AG09319 (cell line): ENCODE data around the gene EML2.
"Not testable (repeated sequence)": the region's sequence is repeated elsewhere in the genome, so short reads cannot be mapped to it uniquely, and the experiment has no call there.

ENCODE experiments used
- DNase-seq: peaks from one replicate; pipeline ENCODE4 v3.0.0-alpha.2; 2010; ENCODE audit warnings: low read depth; ENCODE audit errors: extremely low read depth
- TF ChIP-seq, protein P1 (sequence below): IDR thresholded peaks from 2 replicates; pipeline ENCODE4 v1.5.1; 2011; ENCODE audit warnings: low read depth, mild to moderate bottlenecking, inconsistent platforms, low read length, moderate library complexity

EML2 gene

DNA sequence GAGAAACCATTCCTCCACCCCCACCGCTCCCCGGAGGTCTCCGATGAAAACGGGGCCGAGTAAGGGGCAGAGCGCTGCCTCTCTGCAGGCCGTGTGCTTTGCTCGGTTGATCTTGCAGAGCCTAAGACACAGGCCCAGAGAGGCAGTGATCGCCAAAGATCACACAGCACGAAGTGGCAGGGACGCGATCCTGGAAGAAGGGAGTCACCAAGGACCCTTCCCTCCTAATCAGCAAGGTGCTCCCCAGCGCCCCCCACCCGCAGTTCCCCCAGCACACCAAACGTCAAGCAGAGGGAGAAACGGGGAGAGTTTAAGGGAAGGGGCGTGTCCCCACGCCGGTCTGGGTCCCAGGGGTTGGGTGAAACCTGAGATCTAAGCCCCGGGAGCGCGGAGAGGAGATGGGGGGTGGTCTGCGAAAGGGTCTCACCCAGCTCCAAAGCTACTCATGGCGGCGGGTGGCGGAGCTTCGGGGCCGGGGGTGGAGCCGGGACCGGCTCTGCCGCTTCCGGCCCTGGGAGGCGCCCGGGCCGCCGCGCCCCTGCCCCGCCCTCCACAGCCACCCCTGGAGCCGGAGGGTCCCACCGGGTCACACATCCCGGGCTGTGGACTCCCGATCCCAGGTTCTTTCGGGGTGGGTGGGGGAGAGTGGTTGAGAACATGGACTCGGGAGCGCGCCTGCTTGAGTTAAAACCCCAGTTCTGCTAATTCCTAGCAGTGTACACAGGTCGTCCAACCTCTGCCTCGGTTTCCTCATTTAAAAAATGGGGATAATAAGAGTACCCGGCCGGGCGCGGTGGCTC, at the start of gene EML2:
TSS of gene EML2 (minus strand) at position 468 of the 800 bp plus-strand sequence. CDS start at position 447, 21 bp downstream.
- DNase-seq, result no peak
- TF ChIP-seq, protein P1, sequence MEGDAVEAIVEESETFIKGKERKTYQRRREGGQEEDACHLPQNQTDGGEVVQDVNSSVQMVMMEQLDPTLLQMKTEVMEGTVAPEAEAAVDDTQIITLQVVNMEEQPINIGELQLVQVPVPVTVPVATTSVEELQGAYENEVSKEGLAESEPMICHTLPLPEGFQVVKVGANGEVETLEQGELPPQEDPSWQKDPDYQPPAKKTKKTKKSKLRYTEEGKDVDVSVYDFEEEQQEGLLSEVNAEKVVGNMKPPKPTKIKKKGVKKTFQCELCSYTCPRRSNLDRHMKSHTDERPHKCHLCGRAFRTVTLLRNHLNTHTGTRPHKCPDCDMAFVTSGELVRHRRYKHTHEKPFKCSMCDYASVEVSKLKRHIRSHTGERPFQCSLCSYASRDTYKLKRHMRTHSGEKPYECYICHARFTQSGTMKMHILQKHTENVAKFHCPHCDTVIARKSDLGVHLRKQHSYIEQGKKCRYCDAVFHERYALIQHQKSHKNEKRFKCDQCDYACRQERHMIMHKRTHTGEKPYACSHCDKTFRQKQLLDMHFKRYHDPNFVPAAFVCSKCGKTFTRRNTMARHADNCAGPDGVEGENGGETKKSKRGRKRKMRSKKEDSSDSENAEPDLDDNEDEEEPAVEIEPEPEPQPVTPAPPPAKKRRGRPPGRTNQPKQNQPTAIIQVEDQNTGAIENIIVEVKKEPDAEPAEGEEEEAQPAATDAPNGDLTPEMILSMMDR, result peak; percentile 41

- no peak for DNase-seq
- TF ChIP-seq, protein P1, result no peak
Observed at GRCh38 chr19:45687599-45687998, 48.4 kb upstream of the EML2 start.

DNA sequence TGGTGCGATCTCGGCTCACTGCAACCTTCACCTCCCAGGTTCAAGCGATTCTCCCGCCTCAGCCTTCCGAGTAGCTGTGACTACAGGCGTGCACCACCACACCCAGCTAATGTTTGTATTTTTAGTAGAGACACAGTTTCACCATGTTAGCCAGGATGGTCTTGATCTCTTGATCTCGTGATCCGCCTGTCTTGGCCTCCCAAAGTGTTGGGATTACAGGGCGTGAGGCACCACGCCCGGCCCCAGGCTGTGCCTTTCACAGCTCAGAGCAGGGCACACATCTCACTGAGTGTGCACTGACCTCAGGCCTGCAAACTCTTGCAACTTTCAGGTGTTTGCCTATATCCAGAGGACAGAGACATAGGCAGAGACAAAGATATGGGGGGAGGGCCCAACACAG, 45.8 kb upstream of the EML2 start:
- DNase-seq, result not testable (repeated sequence)

GRCh38 chr19:45682908-45683307, 43.7 kb upstream of the EML2 start:
- TF ChIP-seq, protein P1, result no peak
- no peak for DNase-seq

DNA sequence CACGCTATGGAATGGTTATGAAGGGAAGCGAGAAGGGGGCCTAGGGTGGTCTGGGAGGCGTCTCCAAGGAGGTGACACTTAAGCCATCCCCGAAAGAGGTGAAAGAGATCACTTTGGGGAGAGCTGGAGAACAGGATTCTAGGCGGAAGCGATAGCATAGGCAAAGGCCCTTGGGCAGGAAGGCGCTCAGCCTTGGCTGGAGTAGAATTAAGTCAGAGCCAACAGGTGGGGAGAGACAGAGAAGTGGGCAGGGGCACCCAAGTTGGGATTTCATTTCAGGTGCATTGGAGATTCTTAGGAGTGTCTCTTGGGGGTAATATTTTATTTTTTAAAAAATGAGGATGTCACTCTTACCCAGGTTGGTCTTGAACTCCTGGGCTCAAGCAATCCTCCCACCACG, 42.9 kb upstream of the EML2 start:
- no peak for DNase-seq
- TF ChIP-seq, protein P1, result no peak

- no peak for DNase-seq
- TF ChIP-seq, protein P1, result peak; percentile 79
Observed at GRCh38 chr19:45681391-45682015, 42.3 kb upstream of the EML2 start.

DNA sequence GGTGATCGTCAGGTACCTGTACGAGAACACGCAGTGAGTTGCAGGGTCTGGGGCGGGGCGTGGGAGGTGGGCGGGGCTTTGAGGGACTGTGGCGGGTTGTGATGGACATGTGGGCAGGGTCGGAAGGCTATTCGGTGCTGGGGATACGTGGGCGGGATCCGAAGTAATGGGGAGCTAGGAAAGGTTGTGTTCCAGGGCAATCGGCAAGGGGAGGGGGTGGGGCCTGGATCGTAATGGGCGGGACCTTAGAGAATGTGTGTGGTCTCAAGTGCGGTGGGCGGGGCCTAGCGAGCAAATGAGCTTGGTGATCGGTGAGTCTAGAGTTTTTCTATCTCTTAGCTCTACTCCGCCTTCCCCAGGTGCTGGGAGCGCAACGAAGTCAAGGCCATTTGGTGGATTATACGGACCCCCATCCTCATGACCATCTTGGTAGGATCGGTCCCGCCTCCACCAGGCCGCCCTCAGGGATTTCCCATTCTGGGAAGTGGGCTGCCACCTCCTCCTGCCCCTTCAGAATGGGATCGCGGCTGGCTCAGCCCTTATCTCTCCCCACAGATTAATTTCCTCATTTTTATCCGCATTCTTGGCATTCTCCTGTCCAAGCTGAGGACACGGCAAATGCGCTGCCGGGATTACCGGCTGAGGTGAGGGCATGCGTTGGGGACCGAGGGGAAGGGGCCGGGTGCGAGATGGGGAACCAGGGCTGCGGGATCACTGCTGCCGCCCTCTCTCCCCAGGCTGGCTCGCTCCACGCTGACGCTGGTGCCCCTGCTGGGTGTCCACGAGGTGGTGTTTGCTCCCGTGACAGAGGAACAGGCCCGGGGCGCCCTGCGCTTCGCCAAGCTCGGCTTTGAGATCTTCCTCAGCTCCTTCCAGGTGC, 38.4 kb upstream of the EML2 start:
- DNase-seq, result no peak

More for the DNA sequence above, 38.4 kb upstream of the EML2 start:
- TF ChIP-seq, protein P1, result peak; percentile 36
